ENCODE data around the gene NAPSA. TPM values are rescaled to one million over a fixed set of nuclear protein-coding genes. Genes with fewer than 3 reads are reported as not detected.

The NAPSA gene
- total RNA-seq = 0.16 and 1.3 TPM in 2 replicates
- long read RNA-seq = 0 reads

GRCh38 chr19:50365434-50366306, at the start of gene NAPSA:
TSS of gene NAPSA (minus strand) at chr19:50365639. CDS start at chr19:50365621, 18 bp downstream.
- Mint-ChIP-seq H3K27me3 (ENCODE audit: unreplicated experiment) (peaks cover 2% of the 10 kb centered on the region), H3K4me1 (ENCODE audit: unreplicated experiment) (peaks cover 7% of the 10 kb centered on the region), H3K27ac (ENCODE audit: unreplicated experiment) (no peak within 1 kb of the TSS), H3K9me3 (ENCODE audit: unreplicated experiment) (no peaks in the 10 kb centered on the region), H3K4me3 (ENCODE audit: unreplicated experiment) (no peak within 1 kb of the TSS), H3K36me3 (ENCODE audit: unreplicated experiment) (no peaks in the 10 kb centered on the region)
- no peak for TF ChIP-seq CTCF (IDR thresholded peaks at IDR 0.05)
- no peak for DNase-seq (ENCODE audit: extremely low spot score, unreplicated experiment)

- DNase-seq (ENCODE audit: extremely low spot score, unreplicated experiment) = no peak
- H3K4me3 Mint-ChIP-seq (ENCODE audit: unreplicated experiment) = no peak overlapping the region
- no peaks in the 10 kb centered on the region for H3K9me3 Mint-ChIP-seq (ENCODE audit: unreplicated experiment)
These were observed 48.1 kb upstream of the NAPSA start for GRCh38 chr19:50413531-50413930.

GRCh38 chr19:50413096-50413495, 47.7 kb upstream of the NAPSA start:
- Mint-ChIP-seq H3K9me3 (ENCODE audit: unreplicated experiment) (no peaks in the 10 kb centered on the region), H3K4me1 (ENCODE audit: unreplicated experiment) (no peaks in the 10 kb centered on the region), H3K36me3 (ENCODE audit: unreplicated experiment) (peaks cover 2% of the 10 kb centered on the region), H3K27ac (ENCODE audit: unreplicated experiment) (no peak overlapping the region), H3K27me3 (ENCODE audit: unreplicated experiment) (no peaks in the 10 kb centered on the region), H3K4me3 (ENCODE audit: unreplicated experiment) (no peak overlapping the region)
- no peak for TF ChIP-seq CTCF (IDR thresholded peaks at IDR 0.05)
- no peak for DNase-seq (ENCODE audit: extremely low spot score, unreplicated experiment)

More at GRCh38 chr19:50413531-50413930, 48.1 kb upstream of the NAPSA start:
- TF ChIP-seq CTCF (IDR thresholded peaks at IDR 0.05) = no peak
- H3K36me3 Mint-ChIP-seq (ENCODE audit: unreplicated experiment) = peaks cover 2% of the 10 kb centered on the region
- no peaks in the 10 kb centered on the region for H3K27me3 Mint-ChIP-seq (ENCODE audit: unreplicated experiment)
- no peaks in the 10 kb centered on the region for H3K4me1 Mint-ChIP-seq (ENCODE audit: unreplicated experiment)
- H3K27ac Mint-ChIP-seq (ENCODE audit: unreplicated experiment) = no peak overlapping the region

GRCh38 chr19:50412419-50412818, 47.0 kb upstream of the NAPSA start:
- H3K27me3 Mint-ChIP-seq (ENCODE audit: unreplicated experiment) = no peaks in the 10 kb centered on the region
- H3K9me3 Mint-ChIP-seq (ENCODE audit: unreplicated experiment) = no peaks in the 10 kb centered on the region

More at GRCh38 chr19:50412419-50412818, 47.0 kb upstream of the NAPSA start:
- Mint-ChIP-seq H3K27ac (ENCODE audit: unreplicated experiment) (no peak overlapping the region), H3K4me3 (ENCODE audit: unreplicated experiment) (no peak overlapping the region), H3K36me3 (ENCODE audit: unreplicated experiment) (peaks cover 2% of the 10 kb centered on the region), H3K4me1 (ENCODE audit: unreplicated experiment) (no peaks in the 10 kb centered on the region)
- DNase-seq (ENCODE audit: extremely low spot score, unreplicated experiment) = no peak
- no peak for TF ChIP-seq CTCF (IDR thresholded peaks at IDR 0.05)
